ENCODE measurements around the gene SMIM14.
"Not testable (repeated sequence)": the region's sequence is repeated elsewhere in the genome, so short reads cannot be mapped to it uniquely, and the experiment has no call there.

SMIM14 gene

DNA sequence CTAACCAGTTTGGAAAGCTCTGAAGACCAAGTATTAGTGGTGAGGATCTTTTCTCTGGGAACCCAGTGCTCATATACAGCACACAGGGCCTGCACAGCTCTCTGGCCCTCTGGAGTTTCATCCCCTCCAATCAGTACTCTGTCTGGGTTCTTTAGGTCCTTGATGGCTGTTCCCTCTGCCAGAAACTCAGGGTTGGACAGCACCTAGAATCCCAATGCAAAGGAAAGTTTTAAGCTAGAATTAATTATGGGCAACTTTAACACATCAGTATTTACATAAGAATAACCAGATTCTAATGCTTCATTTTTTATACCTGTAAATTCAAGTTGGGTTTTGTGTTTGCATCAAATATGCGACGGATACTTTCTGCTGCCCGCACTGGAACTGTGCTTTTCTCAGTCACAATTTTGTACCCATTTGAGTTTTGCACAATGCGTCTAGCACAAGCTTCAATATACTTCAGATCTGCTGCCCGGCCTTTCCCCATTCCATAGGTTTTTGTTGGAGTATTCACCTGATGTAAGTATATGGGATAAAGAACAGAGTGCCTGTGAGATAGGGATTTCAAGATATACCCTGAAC lies 128.2 kb downstream of the SMIM14 start:
- no peak overlapping the region for H4K8ac ChIP-seq (ENCODE audit: low read length)
- H2AFZ ChIP-seq (ENCODE audit: low read depth, low read length): no peak overlapping the region
- no peaks in the 10 kb centered on the region for H3K27me3 ChIP-seq (ENCODE audit: control insufficient read depth in 1 of 2, insufficient read depth in 1 of 2, low read length in 2 of 2)
- no peak overlapping the region for H3K14ac ChIP-seq (ENCODE audit: low read length in 2 of 2)
- no peak overlapping the region for H3K4ac ChIP-seq (ENCODE audit: low read depth in 1 of 2, low read length in 2 of 2)
- no peaks in the 10 kb centered on the region for H3K9me3 ChIP-seq (ENCODE audit: control insufficient read depth, low read length)
- no peak overlapping the region for H2BK15ac ChIP-seq (ENCODE audit: low read depth, poor library complexity, severe bottlenecking)
- no peak overlapping the region for H3K18ac ChIP-seq (ENCODE audit: low read depth in 1 of 2, low read length in 2 of 2)
- H3K4me1 ChIP-seq (ENCODE audit: control insufficient read depth, insufficient read depth, low read depth, low read length): peaks cover 6% of the 10 kb centered on the region
- no peak overlapping the region for H3K27ac ChIP-seq (ENCODE audit: low read length, poor library complexity, severe bottlenecking)
- DNase-seq: no peak
- H4K91ac ChIP-seq (ENCODE audit: low read length): no peak overlapping the region
- peaks cover 33 to 89% of the 10 kb centered on the region in 2 experiments for H3K36me3 ChIP-seq (ENCODE audit: control insufficient read depth in 1 of 2, insufficient read depth in 2 of 2, low read depth in 1 of 2, low read length in 2 of 2)
- no peak overlapping the region for H2BK12ac ChIP-seq (ENCODE audit: low read length in 2 of 2)
- WGBS: 94% methylated on average over 3 of the region's 5 CpGs
- no peak overlapping the region for H2BK120ac ChIP-seq (ENCODE audit: low read depth, low read length)
- no peak overlapping the region for H2AK5ac ChIP-seq (ENCODE audit: low read length, severe bottlenecking)
- H3K4me3 ChIP-seq (ENCODE audit: insufficient read depth in 1 of 2, low read depth in 1 of 2, low read length in 2 of 2): no peak overlapping the region
- H2BK5ac ChIP-seq (ENCODE audit: low read depth, low read length, poor library complexity, severe bottlenecking): no peak overlapping the region
- no peak overlapping the region for H3K4me2 ChIP-seq (ENCODE audit: low read length, poor library complexity, severe bottlenecking)
- peak overlapping the region; percentile 27 for H3K9ac ChIP-seq (ENCODE audit: low read length)
- no peak overlapping the region for H3K23ac ChIP-seq (ENCODE audit: low read length in 2 of 2)
- H3K79me1 ChIP-seq (replicated peaks; ENCODE audit: low read length, poor library complexity, severe bottlenecking): peaks cover 18% of the 10 kb centered on the region

DNA sequence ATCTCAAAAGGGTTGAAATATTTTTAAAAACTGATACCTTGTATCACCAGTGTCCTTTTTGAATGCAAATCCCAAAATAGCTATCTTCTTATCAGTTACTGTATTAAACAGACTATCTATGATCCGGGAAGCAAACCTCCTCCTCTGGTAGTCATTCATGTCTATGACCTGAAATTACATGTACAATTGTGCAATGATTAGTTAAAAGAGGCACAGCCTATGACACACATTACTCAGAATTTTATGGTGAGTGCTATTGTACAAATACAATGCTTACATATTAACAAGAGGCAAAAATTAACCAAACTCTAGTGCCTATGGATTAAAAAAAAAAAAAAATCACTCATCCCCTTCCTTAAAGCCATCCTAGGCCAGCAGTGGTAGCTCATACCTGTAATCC lies 133.1 kb downstream of the SMIM14 start:
- Histone ChIP-seq H2BK15ac (ENCODE audit: low read depth, poor library complexity, severe bottlenecking) (no peak overlapping the region), H3K27ac (ENCODE audit: low read length, poor library complexity, severe bottlenecking) (peak overlapping the region; percentile 43), H3K14ac (ENCODE audit: low read length in 2 of 2) (no peak overlapping the region), H3K36me3 (ENCODE audit: control insufficient read depth in 1 of 2, insufficient read depth in 2 of 2, low read depth in 1 of 2, low read length in 2 of 2) (peaks cover 38 to 86% of the 10 kb centered on the region in 2 experiments), H4K91ac (ENCODE audit: low read length) (no peak overlapping the region), H3K18ac (ENCODE audit: low read depth in 1 of 2, low read length in 2 of 2) (no peak overlapping the region), H3K4ac (ENCODE audit: low read depth in 1 of 2, low read length in 2 of 2) (no peak overlapping the region), H3K27me3 (ENCODE audit: control insufficient read depth in 1 of 2, insufficient read depth in 1 of 2, low read length in 2 of 2) (no peaks in the 10 kb centered on the region), H2BK5ac (ENCODE audit: low read depth, low read length, poor library complexity, severe bottlenecking) (no peak overlapping the region), H3K4me1 (ENCODE audit: control insufficient read depth, insufficient read depth, low read depth, low read length) (peaks cover 4% of the 10 kb centered on the region), H2BK120ac (ENCODE audit: low read depth, low read length) (no peak overlapping the region), H3K9ac (ENCODE audit: low read length) (peak overlapping the region; percentile 45), H4K8ac (ENCODE audit: low read length) (no peak overlapping the region), H3K4me2 (ENCODE audit: low read length, poor library complexity, severe bottlenecking) (no peak overlapping the region), H3K4me3 (ENCODE audit: insufficient read depth in 1 of 2, low read depth in 1 of 2, low read length in 2 of 2) (no peak overlapping the region), H2AK5ac (ENCODE audit: low read length, severe bottlenecking) (no peak overlapping the region), H2AFZ (ENCODE audit: low read depth, low read length) (no peak overlapping the region), H3K79me1 (replicated peaks; ENCODE audit: low read length, poor library complexity, severe bottlenecking) (peaks cover 15% of the 10 kb centered on the region), H2BK12ac (ENCODE audit: low read length in 2 of 2) (no peak overlapping the region), H3K9me3 (ENCODE audit: control insufficient read depth, low read length) (no peaks in the 10 kb centered on the region), H3K23ac (ENCODE audit: low read length in 2 of 2) (no peak overlapping the region)
- no CpG with 5 or more reads among the region's 1 CpG for WGBS
- no peak for DNase-seq

- no peak overlapping the region for H4K91ac ChIP-seq (ENCODE audit: low read length)
- no peak overlapping the region for H3K9ac ChIP-seq (ENCODE audit: low read length)
- DNase-seq: no peak
- no peaks in the 10 kb centered on the region for H3K27me3 ChIP-seq (ENCODE audit: control insufficient read depth in 1 of 2, insufficient read depth in 1 of 2, low read length in 2 of 2)
- WGBS: 94% methylated on average over 2 of the region's 2 CpGs
- H3K23ac ChIP-seq (ENCODE audit: low read length in 2 of 2): no peak overlapping the region
- no peak overlapping the region for H3K27ac ChIP-seq (ENCODE audit: low read length, poor library complexity, severe bottlenecking)
- H4K8ac ChIP-seq (ENCODE audit: low read length): no peak overlapping the region
- H3K4ac ChIP-seq (ENCODE audit: low read depth in 1 of 2, low read length in 2 of 2): no peak overlapping the region
- H2BK15ac ChIP-seq (ENCODE audit: low read depth, poor library complexity, severe bottlenecking): no peak overlapping the region
- no peak overlapping the region for H2BK5ac ChIP-seq (ENCODE audit: low read depth, low read length, poor library complexity, severe bottlenecking)
- H2BK120ac ChIP-seq (ENCODE audit: low read depth, low read length): no peak overlapping the region
- H3K79me1 ChIP-seq (replicated peaks; ENCODE audit: low read length, poor library complexity, severe bottlenecking): peaks cover 12% of the 10 kb centered on the region
- H2BK12ac ChIP-seq (ENCODE audit: low read length in 2 of 2): no peak overlapping the region
- no peak overlapping the region for H2AK5ac ChIP-seq (ENCODE audit: low read length, severe bottlenecking)
- H3K18ac ChIP-seq (ENCODE audit: low read depth in 1 of 2, low read length in 2 of 2): no peak overlapping the region
- H3K4me1 ChIP-seq (ENCODE audit: control insufficient read depth, insufficient read depth, low read depth, low read length): peaks cover 4% of the 10 kb centered on the region
- peaks cover 38 to 86% of the 10 kb centered on the region in 2 experiments for H3K36me3 ChIP-seq (ENCODE audit: control insufficient read depth in 1 of 2, insufficient read depth in 2 of 2, low read depth in 1 of 2, low read length in 2 of 2)
- no peak overlapping the region for H3K4me2 ChIP-seq (ENCODE audit: low read length, poor library complexity, severe bottlenecking)
- no peak overlapping the region for H3K4me3 ChIP-seq (ENCODE audit: insufficient read depth in 1 of 2, low read depth in 1 of 2, low read length in 2 of 2)
- H3K9me3 ChIP-seq (ENCODE audit: control insufficient read depth, low read length): no peaks in the 10 kb centered on the region
- no peak overlapping the region for H3K14ac ChIP-seq (ENCODE audit: low read length in 2 of 2)
- no peak overlapping the region for H2AFZ ChIP-seq (ENCODE audit: low read depth, low read length)
These were observed 134.1 kb downstream of the SMIM14 start for GRCh38 chr4:39504538-39504937.

DNA sequence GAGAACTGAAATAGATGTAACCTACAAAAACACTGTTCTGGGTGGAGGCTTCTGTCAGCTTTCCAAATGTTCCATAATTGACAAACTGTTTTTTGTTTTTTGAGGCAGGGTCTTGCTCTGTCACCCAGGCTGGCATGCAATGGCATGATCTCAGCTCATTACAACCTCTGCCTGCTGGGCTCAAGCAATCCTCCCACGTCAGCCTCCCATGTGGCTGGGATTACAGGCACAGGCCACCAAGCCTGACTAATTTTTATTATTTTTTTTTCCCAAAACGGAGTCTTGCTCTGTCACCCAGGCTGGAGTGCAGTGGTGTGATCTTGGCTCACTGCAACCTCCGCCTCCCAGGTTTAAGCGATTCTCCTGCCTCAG lies 136.0 kb downstream of the SMIM14 start:
- H2BK12ac ChIP-seq (ENCODE audit: low read length in 2 of 2); H2BK5ac ChIP-seq (ENCODE audit: low read depth, low read length, poor library complexity, severe bottlenecking); H2BK120ac ChIP-seq (ENCODE audit: low read depth, low read length); H4K8ac ChIP-seq (ENCODE audit: low read length); H4K91ac ChIP-seq (ENCODE audit: low read length); H3K14ac ChIP-seq (ENCODE audit: low read length in 2 of 2); H3K4me2 ChIP-seq (ENCODE audit: low read length, poor library complexity, severe bottlenecking); H2BK15ac ChIP-seq (ENCODE audit: low read depth, poor library complexity, severe bottlenecking); H3K9me3 ChIP-seq (ENCODE audit: control insufficient read depth, low read length); H3K4me1 ChIP-seq (ENCODE audit: control insufficient read depth, insufficient read depth, low read depth, low read length); H3K23ac ChIP-seq (ENCODE audit: low read length in 2 of 2); DNase-seq; H2AFZ ChIP-seq (ENCODE audit: low read depth, low read length); H3K18ac ChIP-seq (ENCODE audit: low read depth in 1 of 2, low read length in 2 of 2); H3K79me1 ChIP-seq (replicated peaks; ENCODE audit: low read length, poor library complexity, severe bottlenecking); H2AK5ac ChIP-seq (ENCODE audit: low read length, severe bottlenecking); H3K27me3 ChIP-seq (ENCODE audit: control insufficient read depth in 1 of 2, insufficient read depth in 1 of 2, low read length in 2 of 2); H3K4ac ChIP-seq (ENCODE audit: low read depth in 1 of 2, low read length in 2 of 2): not testable (repeated sequence)
- Histone ChIP-seq H3K9ac (ENCODE audit: low read length) (peak overlapping the region; percentile 90), H3K36me3 (ENCODE audit: control insufficient read depth in 1 of 2, insufficient read depth in 2 of 2, low read depth in 1 of 2, low read length in 2 of 2) (peaks cover 28 to 86% of the 10 kb centered on the region in 2 experiments), H3K27ac (ENCODE audit: low read length, poor library complexity, severe bottlenecking) (peak overlapping the region; percentile 74), H3K4me3 (ENCODE audit: insufficient read depth in 1 of 2, low read depth in 1 of 2, low read length in 2 of 2) (peak overlapping the region in 1 of 2 experiments; percentile 19)
- WGBS: 96% methylated on average over 3 of the region's 4 CpGs

Measured in mesenchymal stem cell (in vitro differentiated cells and primary cell).